ENCODE measurements around the gene MPP2.

GRCh38 chr17:43918026-43918389 lies 10.7 kb upstream of the MPP2 start:
- TF ChIP-seq EZH2 (IDR thresholded peaks at IDR 0.05) (no peak), POLR2AphosphoS5 (IDR thresholded peaks at IDR 0.05; ENCODE audit: borderline replicate concordance, low read depth, low read length) (no peak)
